Peyer's patch (tissue), 4 donors: ENCODE data around the gene PACRG.

Source experiments
- POLR2A ChIP-seq, 2 donors: fragments of 450-650 bp; IDR thresholded peaks; one replicate each; pipeline ENCODE4 v1.5.1; 2017; ENCODE audit warnings: antibody characterized with exemption in 2 of 2, mild to moderate bottlenecking in 2 of 2, moderate library complexity in 2 of 2
- TF ChIP-seq, protein P1 (sequence below), 6 experiments: fragments of 450-650 bp in 4 of 6; fragments of 200-600 bp in 2 of 6; sonication (generic) in 1 of 6; IDR thresholded peaks; one replicate each; pipeline ENCODE4 v1.5.1; 2017 to 2019; ENCODE audit warnings: antibody characterized with exemption in 6 of 6, mild to moderate bottlenecking in 3 of 6, moderate library complexity in 1 of 6

DNA sequence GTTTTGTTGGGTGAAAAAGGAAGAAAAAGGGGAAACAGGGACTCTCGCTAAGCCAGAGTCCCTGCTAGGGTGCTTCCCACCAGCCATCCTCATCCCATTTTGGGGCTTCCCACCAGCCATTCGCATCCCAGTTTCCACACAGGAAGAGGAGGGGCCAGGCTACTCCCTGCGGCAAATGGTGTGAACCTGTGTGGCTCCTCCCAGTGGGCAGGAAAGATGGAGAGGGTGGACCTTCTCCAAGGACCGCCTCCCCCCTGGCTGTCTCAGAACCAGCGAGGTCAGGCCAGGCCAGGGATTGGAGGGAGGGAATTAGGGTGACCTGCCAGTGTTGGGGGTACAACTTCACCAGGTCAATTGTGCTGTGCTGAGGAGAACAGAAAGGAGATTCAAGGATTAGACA is 326.9 kb downstream of the PACRG start:
- TF ChIP-seq, protein P1, sequence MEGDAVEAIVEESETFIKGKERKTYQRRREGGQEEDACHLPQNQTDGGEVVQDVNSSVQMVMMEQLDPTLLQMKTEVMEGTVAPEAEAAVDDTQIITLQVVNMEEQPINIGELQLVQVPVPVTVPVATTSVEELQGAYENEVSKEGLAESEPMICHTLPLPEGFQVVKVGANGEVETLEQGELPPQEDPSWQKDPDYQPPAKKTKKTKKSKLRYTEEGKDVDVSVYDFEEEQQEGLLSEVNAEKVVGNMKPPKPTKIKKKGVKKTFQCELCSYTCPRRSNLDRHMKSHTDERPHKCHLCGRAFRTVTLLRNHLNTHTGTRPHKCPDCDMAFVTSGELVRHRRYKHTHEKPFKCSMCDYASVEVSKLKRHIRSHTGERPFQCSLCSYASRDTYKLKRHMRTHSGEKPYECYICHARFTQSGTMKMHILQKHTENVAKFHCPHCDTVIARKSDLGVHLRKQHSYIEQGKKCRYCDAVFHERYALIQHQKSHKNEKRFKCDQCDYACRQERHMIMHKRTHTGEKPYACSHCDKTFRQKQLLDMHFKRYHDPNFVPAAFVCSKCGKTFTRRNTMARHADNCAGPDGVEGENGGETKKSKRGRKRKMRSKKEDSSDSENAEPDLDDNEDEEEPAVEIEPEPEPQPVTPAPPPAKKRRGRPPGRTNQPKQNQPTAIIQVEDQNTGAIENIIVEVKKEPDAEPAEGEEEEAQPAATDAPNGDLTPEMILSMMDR (IDR thresholded peaks at IDR 0.05): no peak
- no peak for TF ChIP-seq POLR2A (IDR thresholded peaks at IDR 0.05)
